HG03139 (cell line): ENCODE results near the gene ASXL3.

ENCODE experiments used
- ATAC-seq: cut with Tn5 transposase; IDR thresholded peaks from one replicate; pipeline ENCODE4 v1.9.1; 2021; ENCODE audit not compliant: unreplicated experiment

The ASXL3 gene

DNA sequence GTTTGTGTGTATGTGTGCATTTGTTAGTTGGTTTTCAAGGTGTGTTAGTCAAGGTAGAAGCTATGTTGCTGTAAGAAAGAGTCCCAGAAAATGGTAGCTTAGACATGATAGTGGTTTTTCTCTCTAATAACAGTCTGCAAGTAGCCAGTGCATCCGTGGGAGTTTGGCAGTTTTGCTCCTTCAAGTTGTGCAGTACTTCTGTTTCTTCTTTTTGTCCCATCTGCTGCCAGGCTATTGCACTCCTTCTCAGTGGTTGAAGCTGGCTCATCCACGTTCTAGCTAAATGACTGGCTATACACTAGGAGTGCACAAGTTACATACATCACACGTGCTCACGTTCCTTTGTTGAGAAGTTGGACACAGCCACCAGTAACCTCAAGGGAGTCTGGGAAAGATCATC, 134.7 kb downstream of the ASXL3 start:
- ATAC-seq = no peak

DNA sequence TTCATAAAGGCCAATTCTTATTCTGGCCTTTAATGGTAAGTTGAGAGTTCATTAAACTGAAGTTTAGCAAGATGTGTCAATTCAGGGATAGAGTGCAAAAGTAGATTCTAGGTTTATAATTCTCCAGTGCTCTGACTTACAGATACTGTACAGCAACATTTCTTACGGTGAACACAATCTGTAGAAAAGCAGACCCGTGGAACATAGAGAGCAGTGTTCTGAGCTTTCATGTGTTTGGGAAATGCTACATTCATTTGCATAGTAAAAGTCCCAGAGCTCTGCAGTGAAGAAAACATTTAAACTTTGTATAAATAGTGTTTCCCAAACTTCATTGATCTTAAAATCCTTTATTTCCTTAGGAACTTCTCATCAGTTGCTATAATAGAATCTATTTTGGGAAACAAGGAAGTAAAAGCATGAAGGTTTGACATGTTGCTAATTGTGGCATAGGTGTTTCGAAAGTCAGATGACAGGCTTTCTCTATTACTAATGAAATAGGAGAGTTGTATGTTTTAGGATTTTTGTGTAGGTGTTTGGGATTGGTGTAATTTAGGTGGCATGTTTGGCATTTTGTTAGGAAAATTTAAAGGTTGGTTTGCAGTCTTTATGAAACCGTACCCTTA, 138.2 kb downstream of the ASXL3 start:
- ATAC-seq = no peak

DNA sequence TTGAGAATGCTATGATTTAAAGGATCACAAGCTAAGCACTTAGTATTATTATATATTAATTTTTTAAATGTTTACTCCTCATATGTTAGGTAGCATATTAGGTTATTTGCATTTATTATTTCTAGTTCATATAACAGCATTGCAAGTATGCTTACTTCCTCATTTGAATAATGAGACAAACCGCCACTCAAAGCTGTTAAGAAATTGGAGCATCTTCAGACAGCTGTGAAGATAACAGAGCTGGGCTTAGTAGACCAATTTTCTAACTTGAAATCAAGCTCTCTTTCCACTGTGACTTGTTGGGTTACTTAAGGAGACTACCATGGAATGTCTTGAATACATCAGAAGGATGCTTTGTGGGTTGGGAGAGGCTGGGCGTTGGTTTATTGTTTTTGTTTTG, 139.3 kb downstream of the ASXL3 start:
- ATAC-seq = no peak

DNA sequence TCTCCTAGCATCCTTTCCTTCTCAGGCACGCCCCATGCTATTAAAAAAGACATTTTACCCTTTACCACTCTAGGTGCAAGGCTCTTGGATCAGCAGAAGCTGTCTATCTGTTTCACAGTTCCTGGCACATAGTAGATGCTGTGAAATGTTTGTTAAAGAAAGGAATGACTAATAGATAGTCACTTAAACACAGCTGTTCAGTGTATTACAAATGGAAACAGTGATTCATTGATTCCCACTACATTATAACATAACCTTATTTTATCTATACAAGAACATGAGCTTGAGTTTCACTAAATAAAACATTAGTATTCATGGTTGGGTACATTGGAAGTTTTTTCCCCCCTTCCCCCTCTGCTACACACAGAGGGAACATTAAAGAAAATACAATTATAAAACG, 142.1 kb downstream of the ASXL3 start:
- ATAC-seq = no peak

DNA sequence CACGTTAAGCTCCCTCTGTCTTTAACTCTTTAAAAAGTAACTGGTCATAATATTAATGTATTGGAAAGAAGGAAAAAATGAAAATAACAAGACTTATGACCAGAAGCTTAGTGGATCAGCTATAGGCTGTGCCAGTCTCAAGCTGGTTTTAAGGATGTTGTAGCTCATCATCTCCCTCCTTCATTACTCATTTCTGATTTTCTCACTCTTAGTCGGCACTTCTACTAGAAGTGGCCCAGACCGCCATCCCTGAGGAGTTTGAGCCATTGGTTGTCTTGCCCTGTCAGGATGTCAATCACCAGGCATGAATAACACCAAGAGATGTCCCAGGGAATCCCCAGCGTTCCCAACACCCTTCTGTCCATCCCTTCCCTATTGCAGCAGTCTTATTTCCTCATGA, 151.5 kb downstream of the ASXL3 start:
- ATAC-seq = no peak

DNA sequence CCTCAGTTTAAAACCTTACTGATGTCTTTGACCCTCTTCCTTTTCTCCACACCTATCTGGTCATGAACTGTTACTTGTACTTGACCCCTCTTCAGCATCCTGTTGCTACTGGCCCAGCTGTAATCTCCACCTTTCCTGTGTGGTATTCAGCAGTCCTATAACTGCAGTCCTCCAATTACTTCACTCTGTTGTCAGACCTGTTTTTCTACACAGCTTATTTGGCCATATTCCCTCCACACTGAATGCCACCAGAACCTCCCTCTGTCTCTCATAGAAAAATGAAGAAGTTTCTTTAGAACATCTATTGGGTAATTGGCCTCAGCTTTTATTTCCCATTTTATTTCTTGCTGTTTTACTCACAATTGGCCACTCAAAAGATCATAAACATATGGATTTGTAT, 155.4 kb downstream of the ASXL3 start:
- no peak for ATAC-seq

DNA sequence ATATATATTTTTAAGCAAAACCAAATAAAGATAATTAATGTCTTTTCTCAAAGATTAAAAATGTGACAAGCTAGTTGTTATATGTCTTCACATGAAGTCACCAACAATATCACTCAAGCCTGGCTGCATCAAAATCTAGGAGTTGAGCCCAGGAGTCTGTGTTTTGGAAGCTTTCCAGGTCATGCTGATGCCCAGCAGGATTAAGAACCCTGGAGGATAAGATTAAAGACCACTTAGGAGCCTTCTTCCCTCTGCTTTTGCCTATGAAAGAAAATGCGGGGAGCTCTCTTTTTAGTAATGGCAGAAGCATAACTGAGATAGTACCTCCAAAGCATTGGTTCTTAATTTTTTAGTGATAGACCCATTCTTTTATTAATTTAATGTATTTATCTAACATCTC, 157.4 kb downstream of the ASXL3 start:
- no peak for ATAC-seq

DNA sequence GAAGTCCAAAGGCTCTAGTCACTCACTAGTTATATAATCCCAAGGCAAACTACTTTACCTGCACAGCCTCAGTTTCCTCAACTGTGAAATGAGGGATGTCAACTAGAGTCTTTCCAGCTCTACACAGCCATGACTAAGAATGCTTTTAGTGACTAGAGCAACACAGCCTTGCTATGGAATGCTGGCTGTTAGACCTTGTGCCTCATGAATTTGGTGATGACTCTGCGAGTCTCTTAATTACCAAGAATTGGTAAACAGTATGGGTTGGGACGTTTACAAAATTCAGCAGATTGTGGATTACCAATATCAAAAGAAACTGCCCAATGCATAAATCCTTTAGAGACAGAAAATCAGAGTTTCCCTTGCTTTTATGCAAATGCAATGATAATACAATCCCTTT, 163.7 kb downstream of the ASXL3 start:
- no peak for ATAC-seq

DNA sequence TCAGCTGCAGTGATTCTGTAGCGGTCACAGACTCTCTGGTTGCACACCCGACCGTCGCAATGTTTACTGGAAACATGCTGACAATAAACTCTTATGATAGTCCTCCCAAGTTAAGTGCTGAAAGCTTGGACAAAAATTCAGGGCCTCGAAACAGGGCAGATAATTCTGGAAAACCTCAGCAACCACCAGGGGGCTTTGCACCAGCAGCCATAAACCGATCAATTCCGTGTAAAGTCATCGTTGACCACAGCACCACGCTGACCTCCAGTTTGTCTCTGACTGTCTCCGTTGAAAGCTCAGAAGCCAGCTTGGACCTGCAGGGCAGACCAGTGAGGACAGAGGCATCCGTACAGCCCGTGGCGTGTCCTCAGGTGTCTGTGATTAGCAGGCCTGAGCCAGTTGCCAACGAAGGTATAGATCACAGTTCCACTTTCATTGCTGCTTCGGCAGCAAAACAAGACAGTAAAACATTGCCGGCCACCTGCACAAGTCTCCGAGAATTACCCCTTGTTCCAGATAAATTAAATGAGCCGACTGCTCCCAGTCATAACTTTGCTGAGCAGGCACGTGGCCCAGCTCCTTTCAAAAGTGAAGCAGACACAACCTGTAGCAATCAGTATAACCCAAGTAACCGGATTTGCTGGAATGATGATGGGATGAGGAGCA, 166.1 kb downstream of the ASXL3 start:
- no peak for ATAC-seq

DNA sequence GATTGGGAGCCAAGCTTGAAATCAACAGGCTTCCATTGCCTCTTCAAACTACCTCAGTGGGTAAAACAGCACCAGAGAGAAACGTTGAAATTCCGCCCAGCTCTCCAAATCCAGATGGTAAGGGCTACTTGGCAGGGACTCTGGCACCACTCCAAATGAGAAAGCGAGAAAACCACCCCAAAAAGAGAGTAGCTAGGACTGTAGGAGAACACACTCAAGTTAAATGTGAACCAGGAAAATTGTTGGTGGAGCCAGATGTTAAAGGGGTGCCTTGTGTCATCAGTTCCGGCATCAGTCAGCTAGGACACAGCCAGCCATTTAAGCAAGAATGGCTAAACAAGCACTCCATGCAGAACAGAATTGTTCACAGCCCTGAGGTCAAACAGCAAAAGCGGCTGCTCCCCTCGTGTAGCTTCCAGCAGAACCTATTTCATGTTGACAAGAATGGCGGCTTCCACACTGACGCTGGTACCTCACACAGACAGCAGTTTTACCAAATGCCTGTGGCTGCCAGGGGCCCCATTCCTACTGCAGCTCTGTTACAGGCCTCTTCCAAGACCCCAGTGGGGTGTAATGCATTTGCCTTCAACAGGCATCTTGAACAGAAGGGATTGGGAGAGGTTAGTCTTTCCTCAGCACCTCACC, 167.3 kb downstream of the ASXL3 start:
- no peak for ATAC-seq

DNA sequence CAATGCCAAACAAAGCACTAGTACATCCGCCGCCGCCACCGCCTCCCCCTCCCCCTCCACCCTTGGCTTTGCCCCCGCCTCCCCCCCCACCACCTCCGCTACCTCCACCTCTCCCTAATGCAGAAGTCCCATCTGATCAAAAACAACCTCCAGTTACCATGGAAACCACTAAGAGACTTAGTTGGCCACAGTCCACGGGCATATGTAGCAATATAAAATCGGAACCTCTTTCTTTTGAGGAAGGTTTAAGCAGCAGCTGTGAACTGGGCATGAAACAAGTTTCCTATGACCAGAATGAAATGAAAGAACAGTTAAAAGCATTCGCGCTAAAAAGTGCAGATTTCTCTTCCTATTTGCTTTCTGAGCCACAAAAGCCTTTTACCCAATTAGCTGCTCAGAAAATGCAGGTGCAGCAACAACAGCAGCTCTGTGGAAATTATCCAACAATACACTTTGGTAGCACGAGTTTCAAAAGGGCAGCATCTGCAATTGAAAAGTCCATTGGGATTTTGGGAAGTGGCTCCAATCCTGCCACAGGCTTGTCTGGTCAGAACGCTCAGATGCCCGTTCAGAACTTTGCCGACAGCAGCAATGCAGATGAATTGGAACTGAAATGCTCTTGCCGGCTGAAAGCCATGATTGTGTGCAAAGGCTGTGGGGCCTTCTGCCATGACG, 168.0 kb downstream of the ASXL3 start:
- no peak for ATAC-seq

DNA sequence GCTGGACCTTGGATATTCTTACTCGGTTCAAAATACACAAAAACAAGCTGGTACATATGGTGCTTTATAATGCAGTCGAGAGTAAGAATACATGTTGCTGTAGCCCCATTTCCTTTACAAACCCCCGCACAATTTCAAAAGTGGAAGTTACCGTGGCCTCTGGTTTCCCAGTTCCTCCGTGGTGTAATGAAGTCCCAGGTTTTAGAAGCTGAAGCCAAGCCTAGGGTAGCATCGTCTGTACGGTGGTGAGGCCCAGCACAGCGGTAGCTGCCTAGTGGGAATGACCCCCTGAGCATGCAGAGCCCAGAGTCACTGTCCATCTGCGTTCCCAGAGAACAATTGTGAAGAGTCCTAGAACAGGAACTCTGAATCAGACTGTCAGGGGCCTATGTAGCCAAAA, 171.8 kb downstream of the ASXL3 start:
- no peak for ATAC-seq

DNA sequence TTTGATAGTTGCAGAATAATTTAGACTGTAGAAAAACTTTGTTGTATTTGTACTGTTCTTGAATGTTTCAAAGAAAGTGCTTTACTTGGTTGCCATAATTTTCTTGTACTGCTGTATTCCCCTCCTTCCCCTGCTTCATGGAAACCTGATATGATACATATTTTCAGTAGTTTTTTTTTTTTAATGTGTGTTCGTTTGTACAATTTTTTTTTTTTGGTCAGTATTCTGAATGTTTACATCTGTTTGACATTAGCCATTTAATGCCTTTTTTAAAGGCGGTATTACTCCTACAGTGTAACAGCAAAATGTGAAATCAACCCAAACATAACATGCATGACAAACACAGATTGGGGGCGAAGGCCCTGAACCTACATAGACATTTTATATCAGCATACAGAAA, 172.3 kb downstream of the ASXL3 start:
- ATAC-seq = no peak

DNA sequence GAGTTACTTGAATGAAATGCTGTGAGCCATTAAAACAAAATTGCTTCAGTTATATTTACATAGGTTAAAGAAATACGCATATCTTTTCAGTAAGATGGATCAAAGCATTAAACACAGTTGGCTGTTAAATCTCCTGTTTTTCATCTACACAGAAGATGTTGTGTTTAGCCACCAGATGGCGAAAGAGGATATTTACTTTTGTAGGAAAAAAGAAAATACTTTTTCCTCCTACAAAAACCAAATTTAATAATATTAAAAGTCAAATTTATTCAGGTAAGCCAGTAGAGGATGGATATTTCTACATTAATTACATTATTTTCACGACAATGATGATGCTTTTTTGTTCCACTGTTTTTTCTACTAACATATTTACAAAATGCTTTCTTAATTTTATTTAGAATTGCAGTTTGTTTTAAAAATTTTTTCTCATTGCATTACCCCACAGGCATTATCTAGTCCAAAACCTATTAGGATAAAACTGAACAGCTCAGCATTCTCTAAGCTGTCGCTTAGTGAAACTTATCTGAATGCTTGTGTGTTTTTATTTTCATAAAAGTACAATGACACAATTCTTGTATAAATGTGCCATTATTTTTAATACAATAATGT, 173.7 kb downstream of the ASXL3 start:
- no peak for ATAC-seq

DNA sequence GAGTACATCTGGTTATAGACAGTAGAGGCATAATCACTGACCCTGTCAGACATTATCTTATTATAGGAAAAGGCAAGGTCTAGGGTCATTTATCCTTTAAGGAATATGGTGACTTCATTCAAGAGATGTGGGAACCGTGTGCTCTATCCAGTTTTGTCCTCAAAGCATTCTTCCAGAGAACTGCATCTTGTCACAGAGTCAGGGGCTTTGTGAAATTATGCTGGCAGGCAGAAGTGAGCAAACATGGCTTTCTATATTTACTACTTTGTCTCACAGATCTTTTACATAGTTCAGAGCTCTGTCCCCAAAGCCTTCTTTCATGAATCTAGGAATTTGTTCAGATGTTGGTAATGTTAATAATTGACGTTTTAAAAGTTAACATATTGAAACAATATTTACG, 177.4 kb downstream of the ASXL3 start:
- no peak for ATAC-seq

DNA sequence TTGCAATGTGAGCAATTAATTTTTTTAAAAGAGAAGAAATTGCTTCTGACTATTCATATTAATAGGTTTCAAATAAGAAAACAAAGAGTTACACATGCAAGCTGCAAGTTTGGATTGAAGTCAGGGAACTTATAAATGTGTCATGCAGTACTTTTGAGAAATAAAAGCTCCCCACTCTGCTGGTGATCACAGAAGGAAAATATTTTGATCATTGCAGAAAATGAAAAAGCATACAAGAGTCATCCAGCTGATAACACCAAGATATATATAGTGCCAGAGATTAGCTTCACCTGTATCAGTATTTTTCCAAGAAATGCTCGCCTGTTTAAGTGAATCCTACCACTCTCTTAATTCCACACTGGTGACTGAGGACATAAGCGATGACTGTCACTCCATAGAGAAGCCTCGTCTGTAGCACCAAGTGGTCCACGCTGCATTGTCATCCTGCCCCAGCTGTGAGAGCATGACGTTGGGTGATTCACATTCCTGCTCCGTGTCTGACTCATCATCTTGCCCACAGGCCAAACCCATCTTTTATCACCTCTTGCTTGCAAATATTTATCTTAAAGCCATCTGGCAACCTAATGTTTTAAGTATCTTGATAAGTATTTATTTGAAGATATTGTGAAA, 178.0 kb downstream of the ASXL3 start:
- ATAC-seq = no peak

DNA sequence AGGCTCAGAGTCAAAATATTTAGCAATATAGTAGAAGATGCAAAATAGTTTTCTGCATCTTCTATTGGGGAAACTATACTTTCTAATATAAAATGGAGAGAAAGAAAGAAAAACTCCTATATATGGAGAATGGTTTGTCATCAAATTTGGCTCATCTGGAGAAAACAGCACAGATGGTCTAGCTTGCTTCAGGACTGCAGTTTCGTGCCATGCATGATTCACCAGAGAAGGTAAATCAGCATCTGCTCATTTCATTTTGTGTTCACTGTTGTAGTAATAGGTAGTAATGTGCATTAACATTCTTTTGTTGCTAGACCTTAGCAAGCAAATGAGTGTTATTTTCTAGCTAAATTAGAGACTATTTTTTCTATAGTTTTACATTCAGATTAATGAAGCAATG, 179.0 kb downstream of the ASXL3 start:
- ATAC-seq = no peak

DNA sequence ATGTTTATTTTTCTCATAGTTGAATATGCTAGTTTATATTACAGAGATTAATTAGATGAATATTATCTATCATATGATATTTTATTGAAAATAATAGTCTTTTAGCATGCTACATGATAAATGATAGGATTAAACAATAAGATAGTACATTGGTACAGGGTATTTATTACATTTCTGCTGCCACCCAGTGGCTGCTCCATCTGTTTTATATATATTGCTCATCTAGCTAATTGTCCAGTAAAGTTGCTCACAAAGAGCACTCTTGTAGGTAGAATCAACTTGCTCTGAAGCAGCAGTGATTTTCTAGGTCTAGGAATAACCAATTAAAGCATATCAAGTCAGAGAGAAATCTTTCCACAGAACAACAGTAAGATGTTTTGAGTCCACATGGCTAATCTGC, 183.3 kb downstream of the ASXL3 start:
- no peak for ATAC-seq

DNA sequence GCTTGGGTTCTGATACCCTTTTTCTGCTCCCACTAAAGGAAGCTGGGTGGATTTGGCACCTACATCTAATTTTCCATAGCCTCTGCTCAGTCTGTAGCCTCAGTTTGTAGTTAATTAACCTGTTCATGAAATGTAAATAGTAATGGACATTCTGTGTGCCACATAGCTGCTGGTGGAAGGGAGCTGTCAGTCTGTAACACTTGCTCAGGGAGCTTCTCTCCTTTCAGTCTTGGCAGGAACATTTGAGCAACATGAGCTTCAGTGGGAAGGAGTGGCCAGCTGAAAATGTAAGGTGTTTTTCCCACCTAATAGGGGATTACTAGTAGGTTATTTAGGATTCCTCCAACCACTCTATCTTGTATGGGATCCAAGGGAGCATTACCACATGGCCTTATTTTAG, 203.4 kb downstream of the ASXL3 start:
- no peak for ATAC-seq
